H1 (cell line): Measurements from ENCODE around the gene LUC7L3. TPM values are rescaled to one million over a fixed set of nuclear protein-coding genes. Genes with fewer than 3 reads are reported as not detected.

ENCODE experiments used
- CEBPB ChIP-seq: IDR thresholded peaks from 2 replicates; pipeline ENCODE4 v1.6.1; 2012; ENCODE audit warnings: low read depth, low read length
- CHD7 ChIP-seq: fragments of 300-600 bp; sonication (generic); IDR thresholded peaks from 2 replicates; pipeline ENCODE4 v1.7.1; 2012; ENCODE audit warnings: low read length, moderate library complexity, mild to moderate bottlenecking, inconsistent platforms; ENCODE audit not compliant: insufficient replicate concordance
- HDAC6 ChIP-seq: IDR thresholded peaks from one replicate; pipeline ENCODE4 v1.7.1; 2012; ENCODE audit warnings: low read depth, mild to moderate bottlenecking, inconsistent platforms, low read length, moderate library complexity
- TAF1 ChIP-seq: IDR thresholded peaks from 2 replicates; pipeline ENCODE4 v1.6.1; 2011; ENCODE audit warnings: mild to moderate bottlenecking, low read depth, low read length
- polyA plus RNA-seq, 7 experiments: library from polyadenylated mRNA; depleted of rRNA in 3 of 7; stranded (reverse) in 5 of 7; unstranded in 2 of 7; fragments of >200 nt in 5 of 7; fragments of 200-250 nt in 2 of 7; gene quantifications; 1 replicate in 5 of 7; 2 replicates in 1 of 7; 4 replicates in 1 of 7; pipeline versions ENCODE4 v1.2.1 to v1.2.3, GENCODE V29; 2011 to 2013; ENCODE audit warnings: missing spikeins in 2 of 7, mixed read lengths in 2 of 7
- total RNA-seq: library from RNA; stranded (reverse); fragmentation: NEBNext Ultra II Directional; extraction: Animal tissue kit (Norgen Biotek cat#: 25700); gene quantifications from 2 replicates; pipeline ENCODE4 v1.2.1, GENCODE V29; 2021

Gene LUC7L3
- total and polyA plus RNA-seq, 2 of the 8 experiments (the other 6 are each of a cell fraction or from before 2014, with no cell fraction given) = 102 to 126 TPM

GRCh38 chr17:50686494-50687199 lies 32.8 kb upstream of the LUC7L3 start (continued):
- TF ChIP-seq CHD7 = no peak
- no peak for TF ChIP-seq HDAC6
- TF ChIP-seq TAF1 = no peak
- TF ChIP-seq CEBPB = no peak
- TF ChIP-seq, all 59 proteins: peak for 0
